GM12891 (cell line): Measurements from ENCODE around the gene OR2G6. TPM values are rescaled to one million over a fixed set of nuclear protein-coding genes. Genes with fewer than 3 reads are reported as not detected.
"Not testable (repeated sequence)": the region's sequence is repeated elsewhere in the genome, so short reads cannot be mapped to it uniquely, and the experiment has no call there.

Experiments used
- DNase-seq: peaks from one replicate; pipeline ENCODE4 v3.0.0; 2011; ENCODE audit warnings: low spot score; ENCODE audit not compliant: insufficient read length
- FAIRE-seq: peaks from 2 replicates; lab custom pipeline; 2011; peaks lifted over from hg19 to GRCh38; lab: Jason Lieb, UNC
- PAX5 ChIP-seq: IDR thresholded peaks from 2 replicates; pipeline ENCODE4 v1.6.1; 2011; ENCODE audit warnings: low read length, moderate library complexity, mild to moderate bottlenecking; ENCODE audit not compliant: insufficient read depth, severe bottlenecking
- POLR2A ChIP-seq: IDR thresholded peaks from 2 replicates; pipeline ENCODE4 v1.6.1; 2011; ENCODE audit warnings: low read depth, low read length, control low read depth
- POLR2AphosphoS5 ChIP-seq: IDR thresholded peaks from 2 replicates; pipeline ENCODE4 v1.6.1; 2011; ENCODE audit warnings: low read depth, low read length, control low read depth
- POU2F2 ChIP-seq: IDR thresholded peaks from 2 replicates; pipeline ENCODE4 v1.6.1; 2011; ENCODE audit warnings: low read depth, mild to moderate bottlenecking, control low read depth, low read length, moderate library complexity
- SPI1 ChIP-seq: IDR thresholded peaks from 2 replicates; pipeline ENCODE4 v1.6.1; 2011; ENCODE audit warnings: low read depth, low read length, control low read depth
- TAF1 ChIP-seq: IDR thresholded peaks from 2 replicates; pipeline ENCODE4 v1.6.1; 2011; ENCODE audit warnings: low read depth, low read length, control low read depth
- polyA plus RNA-seq: library from polyadenylated mRNA; unstranded; fragments of >200 nt; gene quantifications from one replicate; pipeline ENCODE4 v1.2.1, GENCODE V29; 2012; ENCODE audit warnings: low read depth, missing spikeins, inconsistent platforms; ENCODE audit not compliant: missing spikeins

OR2G6 gene
- 0.10 TPM for polyA plus RNA-seq

DNA sequence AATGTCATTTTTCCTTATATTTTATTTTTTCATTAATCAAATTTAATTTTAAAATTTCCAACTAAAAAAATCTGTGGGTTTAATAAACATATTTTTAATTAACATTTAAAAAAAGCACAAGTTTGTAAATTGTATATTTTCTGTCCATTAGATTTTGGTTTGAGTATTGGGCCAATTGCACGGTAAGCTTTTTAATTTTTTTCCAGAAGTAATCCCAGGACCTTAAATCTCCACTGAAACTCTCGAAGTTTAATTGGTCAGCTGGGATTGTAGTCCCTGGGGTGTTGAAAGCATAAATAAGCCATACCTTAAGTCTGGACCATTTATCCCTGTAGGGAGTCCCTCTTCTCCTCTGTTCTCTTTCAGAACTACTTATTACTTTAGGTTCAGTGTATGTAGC, at the start of gene OR2G6:
OR2G6 (plus strand) TSS at position 301 of the 400 bp plus-strand sequence. CDS start 13,574 bp downstream, outside the sequence.
- peak; percentile 95 for FAIRE-seq
- not testable (repeated sequence) for DNase-seq

DNA sequence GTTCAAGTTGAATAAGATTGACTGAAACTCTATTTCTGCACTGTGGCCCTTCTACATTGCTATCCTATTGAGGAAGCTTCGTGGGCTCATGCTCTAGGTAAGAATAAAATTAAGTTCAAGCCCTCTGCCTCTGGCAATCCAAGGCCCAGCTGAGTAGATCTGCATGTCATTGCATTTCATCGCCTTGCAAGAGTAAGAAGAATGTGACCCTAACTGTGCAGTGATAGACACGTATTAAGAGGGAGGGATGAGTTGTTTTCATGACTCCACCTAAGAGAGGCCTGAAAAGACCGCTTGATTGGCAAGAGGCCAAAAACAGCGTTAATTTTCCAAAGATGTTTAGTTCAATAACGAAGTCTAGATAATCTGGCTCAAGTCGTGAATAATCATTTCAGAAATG, 48.8 kb upstream of the OR2G6 start:
- DNase-seq: not testable (repeated sequence)
- peak; percentile 84 for FAIRE-seq

GRCh38 chr1:248471154-248471553, 36.7 kb upstream of the OR2G6 start:
- no peak for TF ChIP-seq POU2F2
- no peak for TF ChIP-seq POLR2A
- TF ChIP-seq SPI1: no peak
- no peak for TF ChIP-seq PAX5
- TF ChIP-seq POLR2AphosphoS5: no peak
- TF ChIP-seq TAF1: no peak
- FAIRE-seq: no peak
- DNase-seq: no peak

DNA sequence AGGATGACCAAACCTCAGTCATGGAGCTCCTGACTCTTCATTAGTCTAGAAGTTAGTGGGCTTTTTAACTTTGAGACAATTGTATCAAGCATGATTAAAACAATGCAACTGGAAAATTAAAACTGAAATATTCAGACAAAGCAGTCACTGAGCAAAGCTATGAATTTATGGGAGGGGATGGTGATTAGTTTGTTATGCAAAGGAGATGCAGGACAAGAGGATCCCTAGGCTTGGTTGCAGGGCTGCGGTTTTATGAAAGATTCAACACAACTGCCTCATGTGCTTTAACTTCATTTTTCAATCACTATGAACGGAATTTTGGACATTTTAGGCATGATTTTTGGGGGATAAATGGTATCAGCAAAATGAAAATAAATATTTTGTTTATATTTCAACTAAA, 35.8 kb upstream of the OR2G6 start:
- FAIRE-seq, DNase-seq: not testable (repeated sequence)

DNA sequence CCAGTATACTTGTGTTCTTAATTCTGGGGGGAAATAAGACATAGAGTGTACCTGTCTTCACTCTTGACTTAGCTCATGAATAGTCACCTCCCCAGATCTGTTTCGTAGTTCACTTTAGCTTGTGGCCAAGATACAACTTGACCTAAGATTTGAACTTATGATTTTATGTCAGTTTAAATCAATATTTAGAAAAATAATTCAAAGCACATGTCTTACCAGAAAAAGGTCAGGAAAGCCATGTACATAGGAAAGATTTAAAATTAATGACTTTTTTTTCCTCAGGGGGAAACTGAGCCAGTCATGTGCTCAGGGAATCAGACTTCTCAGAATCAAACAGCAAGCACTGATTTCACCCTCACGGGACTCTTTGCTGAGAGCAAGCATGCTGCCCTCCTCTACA, 34.8 kb upstream of the OR2G6 start, which contains the start of gene OR2T3:
OR2T3 (plus strand) TSS at position 301 of the 400 bp plus-strand sequence; CDS start at position 301, 0 bp downstream.
- not testable (repeated sequence) for DNase-seq
- peak; percentile 61 for FAIRE-seq

- FAIRE-seq: peak; percentile 98
These were observed 32.2 kb upstream of the OR2G6 start for GRCh38 chr1:248475660-248476059.

GRCh38 chr1:248481686-248482579, 25.9 kb upstream of the OR2G6 start:
- peak; percentile 93 for FAIRE-seq
- DNase-seq: not testable (repeated sequence)

More at GRCh38 chr1:248475660-248476059, 32.2 kb upstream of the OR2G6 start:
- not testable (repeated sequence) for DNase-seq

DNA sequence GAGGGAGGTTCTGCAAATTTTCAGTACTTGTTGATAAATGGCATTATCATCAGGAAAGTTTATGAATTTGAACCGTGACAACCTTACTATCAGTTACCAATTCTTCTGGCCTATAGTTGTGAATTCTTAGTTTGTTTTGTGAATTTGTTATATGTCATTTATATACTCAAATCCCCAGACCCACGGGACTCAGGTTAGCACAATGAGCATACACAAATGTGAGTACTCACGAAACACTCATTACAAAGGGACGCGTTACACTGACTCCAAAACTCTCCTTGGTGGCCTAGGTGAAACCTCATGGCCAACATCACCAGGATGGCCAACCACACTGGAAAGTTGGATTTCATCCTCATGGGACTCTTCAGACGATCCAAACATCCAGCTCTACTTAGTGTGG, 19.6 kb upstream of the OR2G6 start, which contains the start of gene OR2T5:
OR2T5 (plus strand) TSS at position 301 of the 400 bp plus-strand sequence; CDS start at position 301, 0 bp downstream.
- peak; percentile 45 for FAIRE-seq
- DNase-seq: not testable (repeated sequence)

DNA sequence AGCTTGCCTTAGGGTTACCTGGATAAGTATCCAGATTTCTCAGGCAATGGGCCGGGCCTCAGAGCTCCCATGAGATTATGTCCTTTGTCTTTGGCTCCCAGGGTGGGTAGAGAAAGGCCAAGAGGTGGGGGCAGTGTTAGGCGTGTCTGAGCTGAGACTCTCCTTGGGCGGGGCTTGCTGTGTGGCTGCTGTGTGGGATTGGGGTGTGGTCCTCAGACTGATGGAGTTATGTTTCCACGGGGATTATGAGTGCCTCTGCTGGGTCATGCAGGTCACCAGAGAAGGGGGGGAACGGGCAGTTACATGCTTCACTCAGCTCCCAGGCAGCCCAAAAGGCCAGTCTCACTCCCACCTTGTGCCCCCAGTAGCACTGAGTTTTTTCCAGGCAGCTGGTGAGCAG, 11.2 kb upstream of the OR2G6 start:
- FAIRE-seq, DNase-seq: not testable (repeated sequence)

GRCh38 chr1:248500305-248501035, 7.4 kb upstream of the OR2G6 start:
- DNase-seq, FAIRE-seq: not testable (repeated sequence)

GRCh38 chr1:248510217-248510616, 2.3 kb downstream of the OR2G6 start:
- not testable (repeated sequence) for DNase-seq
- FAIRE-seq: peak; percentile 76

- no peak for FAIRE-seq
- DNase-seq: no peak
- TF ChIP-seq POLR2A: no peak
- TF ChIP-seq POLR2AphosphoS5: no peak
- TF ChIP-seq PAX5: no peak
- TF ChIP-seq SPI1: no peak
- TF ChIP-seq TAF1: no peak
- no peak for TF ChIP-seq POU2F2
These were observed 14.0 kb downstream of the OR2G6 start for GRCh38 chr1:248521856-248522255.

- not testable (repeated sequence) for DNase-seq
- peak; percentile 51 for FAIRE-seq
These were observed 29.6 kb downstream of the OR2G6 start for GRCh38 chr1:248537449-248537848.

DNA sequence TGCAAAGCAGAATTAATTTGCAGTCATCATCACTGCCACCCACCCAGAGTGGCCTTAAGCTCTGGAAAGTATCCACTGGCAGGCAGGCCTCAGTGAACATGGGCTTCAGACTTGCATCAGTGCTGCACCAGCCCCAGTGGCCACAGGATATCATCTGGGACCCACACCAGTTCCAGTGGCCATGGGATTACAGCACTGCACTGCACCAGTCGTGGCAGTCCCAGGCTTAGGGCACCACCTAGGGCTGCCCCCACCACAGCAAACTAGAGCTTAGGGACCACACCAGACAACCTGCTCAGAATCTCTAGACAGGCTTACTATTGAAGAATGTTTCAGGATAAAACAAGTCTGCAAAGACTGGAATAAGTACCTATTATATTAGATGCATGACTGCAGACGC, 39.5 kb downstream of the OR2G6 start:
- peak; percentile 93 for FAIRE-seq
- not testable (repeated sequence) for DNase-seq

DNA sequence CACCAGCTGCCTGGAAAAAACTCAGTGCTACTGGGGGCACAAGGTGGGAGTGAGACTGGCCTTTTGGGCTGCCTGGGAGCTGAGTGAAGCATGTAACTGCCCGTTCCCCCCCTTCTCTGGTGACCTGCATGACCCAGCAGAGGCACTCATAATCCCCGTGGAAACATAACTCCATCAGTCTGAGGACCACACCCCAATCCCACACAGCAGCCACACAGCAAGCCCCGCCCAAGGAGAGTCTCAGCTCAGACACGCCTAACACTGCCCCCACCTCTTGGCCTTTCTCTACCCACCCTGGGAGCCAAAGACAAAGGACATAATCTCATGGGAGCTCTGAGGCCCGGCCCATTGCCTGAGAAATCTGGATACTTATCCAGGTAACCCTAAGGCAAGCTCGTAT, 43.2 kb downstream of the OR2G6 start:
- DNase-seq, FAIRE-seq: not testable (repeated sequence)

GRCh38 chr1:248562672-248563071, 54.8 kb downstream of the OR2G6 start, which contains the start of gene OR2T29:
Gene OR2T29, minus strand, starts transcription at chr1:248562772. Its CDS starts 3,281 bp downstream, at chr1:248559491.
- FAIRE-seq, DNase-seq: not testable (repeated sequence)
